Chondrocyte (in vitro differentiated cells): ENCODE measurements around the gene NR1I3. TPM values are rescaled to one million over a fixed set of nuclear protein-coding genes. Genes with fewer than 3 reads are reported as not detected.

Source experiments
- DNase-seq: peaks from one replicate; pipeline ENCODE4 v3.0.0; 2021; ENCODE audit warnings: mixed read lengths, low spot score
- H3K27ac Mint-ChIP-seq: one replicate; pipeline ENCODE4 v1.8.0; 2021; ENCODE audit warnings: mild to moderate bottlenecking, moderate library complexity, mixed read lengths; ENCODE audit not compliant: unreplicated experiment
- H3K27me3 Mint-ChIP-seq: 2 replicates; pipeline ENCODE4 v1.8.0; 2021; ENCODE audit warnings: low read depth, mixed read lengths
- H3K36me3 Mint-ChIP-seq: 2 replicates; pipeline ENCODE4 v1.8.0; 2021; ENCODE audit warnings: low read depth, mixed read lengths
- H3K4me1 Mint-ChIP-seq: 2 replicates; pipeline ENCODE4 v1.8.0; 2021; ENCODE audit warnings: low read depth, mild to moderate bottlenecking, mixed read lengths
- H3K4me3 Mint-ChIP-seq: one replicate; pipeline ENCODE4 v1.8.0; 2021; ENCODE audit warnings: mild to moderate bottlenecking, moderate library complexity, mixed read lengths; ENCODE audit not compliant: unreplicated experiment
- H3K9me3 Mint-ChIP-seq: 2 replicates; pipeline ENCODE4 v1.8.0; 2021; ENCODE audit warnings: low read depth, mixed read lengths
- total RNA-seq: library from RNA; stranded (reverse); gene quantifications from 3 replicates; pipeline ENCODE4 v1.2.1, GENCODE V29; 2021
- TF ChIP-seq, protein P1 (sequence below): fragments of 200-600 bp; sonication (generic); IDR thresholded peaks from 2 replicates; pipeline ENCODE4 v1.5.0; 2021; ENCODE audit warnings: antibody characterized with exemption, mild to moderate bottlenecking, moderate library complexity

The NR1I3 gene
- total RNA-seq, 1 donor from 2014 or later = not detected

DNA sequence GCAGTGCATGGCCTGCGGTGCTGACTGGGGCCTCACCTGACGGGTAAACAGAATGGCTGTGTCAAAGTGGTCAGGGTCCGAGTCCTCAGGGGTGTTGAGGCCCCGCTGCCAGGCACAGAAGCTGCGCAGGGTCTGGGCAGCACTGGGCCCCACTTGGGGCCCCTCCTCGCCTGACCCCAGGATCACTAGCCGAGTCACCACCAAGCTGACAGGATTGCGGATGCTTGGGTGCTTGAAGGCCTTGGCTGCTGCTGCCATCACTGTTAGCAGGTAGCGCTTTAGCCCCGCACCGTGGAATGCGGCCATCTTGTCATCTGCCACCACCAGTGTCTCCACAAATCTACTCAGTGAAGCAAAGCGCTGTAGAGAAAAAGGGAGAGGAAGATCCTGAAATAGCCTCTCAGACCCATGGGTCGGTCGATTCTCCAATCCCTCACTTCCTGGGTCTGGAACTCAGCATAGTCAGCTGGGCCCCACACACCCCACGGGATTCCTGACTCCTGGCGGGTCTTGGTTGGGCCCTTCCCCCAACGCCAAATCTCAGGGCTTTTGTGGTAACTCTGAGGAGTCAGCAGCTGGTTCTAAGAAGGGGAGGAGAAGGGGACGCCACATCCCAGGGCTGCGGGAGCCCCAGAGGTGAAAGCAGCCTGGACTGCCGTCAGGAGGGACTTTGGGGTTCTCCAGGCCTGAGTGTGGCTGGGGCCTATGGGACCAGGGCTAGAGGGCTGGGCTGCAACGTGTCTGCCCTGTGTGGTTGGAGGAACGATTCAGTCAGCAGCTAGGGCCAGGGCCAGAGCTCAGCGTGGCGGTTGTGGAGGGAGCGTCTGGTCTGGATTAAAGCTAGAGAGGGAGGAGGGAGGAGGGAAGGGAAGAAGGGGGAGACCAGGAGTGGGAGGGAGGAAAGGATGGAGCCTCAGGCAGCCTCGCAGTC, 41.2 kb downstream of the NR1I3 start:
- TF ChIP-seq, protein P1, sequence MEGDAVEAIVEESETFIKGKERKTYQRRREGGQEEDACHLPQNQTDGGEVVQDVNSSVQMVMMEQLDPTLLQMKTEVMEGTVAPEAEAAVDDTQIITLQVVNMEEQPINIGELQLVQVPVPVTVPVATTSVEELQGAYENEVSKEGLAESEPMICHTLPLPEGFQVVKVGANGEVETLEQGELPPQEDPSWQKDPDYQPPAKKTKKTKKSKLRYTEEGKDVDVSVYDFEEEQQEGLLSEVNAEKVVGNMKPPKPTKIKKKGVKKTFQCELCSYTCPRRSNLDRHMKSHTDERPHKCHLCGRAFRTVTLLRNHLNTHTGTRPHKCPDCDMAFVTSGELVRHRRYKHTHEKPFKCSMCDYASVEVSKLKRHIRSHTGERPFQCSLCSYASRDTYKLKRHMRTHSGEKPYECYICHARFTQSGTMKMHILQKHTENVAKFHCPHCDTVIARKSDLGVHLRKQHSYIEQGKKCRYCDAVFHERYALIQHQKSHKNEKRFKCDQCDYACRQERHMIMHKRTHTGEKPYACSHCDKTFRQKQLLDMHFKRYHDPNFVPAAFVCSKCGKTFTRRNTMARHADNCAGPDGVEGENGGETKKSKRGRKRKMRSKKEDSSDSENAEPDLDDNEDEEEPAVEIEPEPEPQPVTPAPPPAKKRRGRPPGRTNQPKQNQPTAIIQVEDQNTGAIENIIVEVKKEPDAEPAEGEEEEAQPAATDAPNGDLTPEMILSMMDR = no peak

DNA sequence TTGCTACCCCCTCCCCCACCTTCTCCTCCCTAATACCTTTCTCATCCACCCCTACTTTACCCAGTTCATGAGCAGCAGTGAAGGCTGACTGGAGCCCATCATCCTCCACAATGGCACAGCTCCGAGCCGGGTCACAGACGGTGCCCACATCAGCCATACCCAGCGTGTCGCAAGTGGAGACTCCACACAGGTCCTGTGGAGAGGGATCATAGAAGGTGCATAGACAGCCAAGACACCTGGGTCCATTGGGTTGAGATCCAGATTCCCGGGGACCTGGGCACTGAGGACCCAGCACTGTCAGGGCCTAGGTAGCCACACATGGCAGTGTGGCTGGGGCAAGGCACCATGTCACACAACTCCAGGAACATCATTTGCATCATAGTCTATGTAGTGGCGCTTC, 41.9 kb downstream of the NR1I3 start:
- Mint-ChIP-seq H3K9me3 (no peaks in the 10 kb centered on the region), H3K27ac (no peak overlapping the region), H3K27me3 (no peaks in the 10 kb centered on the region), H3K4me1 (peaks cover 37% of the 10 kb centered on the region), H3K36me3 (no peaks in the 10 kb centered on the region), H3K4me3 (no peak overlapping the region)
- TF ChIP-seq, protein P1 = no peak
- DNase-seq = no peak

More for the DNA sequence above, 41.2 kb downstream of the NR1I3 start:
- DNase-seq = peak; percentile 72
- H3K36me3 Mint-ChIP-seq = no peaks in the 10 kb centered on the region
- peak overlapping the region; percentile 65 for H3K4me3 Mint-ChIP-seq
- H3K4me1 Mint-ChIP-seq = peaks cover 44% of the 10 kb centered on the region
- no peaks in the 10 kb centered on the region for H3K9me3 Mint-ChIP-seq
- peak overlapping the region; percentile 65 for H3K27ac Mint-ChIP-seq
- no peaks in the 10 kb centered on the region for H3K27me3 Mint-ChIP-seq

DNA sequence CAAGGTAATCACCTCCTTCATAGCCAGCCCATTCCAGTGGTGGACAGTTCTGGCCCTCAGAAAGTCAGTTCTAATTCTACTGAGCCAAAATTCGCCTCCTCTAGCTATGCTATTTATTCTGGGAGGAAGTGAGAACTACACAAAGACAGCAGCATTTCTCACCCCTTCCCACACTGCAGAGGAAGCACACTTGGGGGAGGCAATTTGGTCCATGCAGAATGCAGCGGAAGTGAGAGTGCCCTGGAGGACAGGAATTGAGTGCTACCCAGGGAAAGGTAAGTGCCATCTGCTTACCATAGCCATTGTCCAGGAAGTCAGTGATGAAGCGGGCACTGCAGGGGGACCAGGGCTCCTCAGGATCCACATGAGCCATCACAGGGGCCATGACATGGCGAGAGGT, 42.8 kb downstream of the NR1I3 start:
- H3K36me3 Mint-ChIP-seq = no peaks in the 10 kb centered on the region
- peak; percentile 38 for DNase-seq
- H3K4me3 Mint-ChIP-seq = no peak overlapping the region
- H3K27me3 Mint-ChIP-seq = no peaks in the 10 kb centered on the region
- TF ChIP-seq, protein P1 = no peak
- H3K27ac Mint-ChIP-seq = no peak overlapping the region
- H3K9me3 Mint-ChIP-seq = no peaks in the 10 kb centered on the region
- H3K4me1 Mint-ChIP-seq = peaks cover 34% of the 10 kb centered on the region

DNA sequence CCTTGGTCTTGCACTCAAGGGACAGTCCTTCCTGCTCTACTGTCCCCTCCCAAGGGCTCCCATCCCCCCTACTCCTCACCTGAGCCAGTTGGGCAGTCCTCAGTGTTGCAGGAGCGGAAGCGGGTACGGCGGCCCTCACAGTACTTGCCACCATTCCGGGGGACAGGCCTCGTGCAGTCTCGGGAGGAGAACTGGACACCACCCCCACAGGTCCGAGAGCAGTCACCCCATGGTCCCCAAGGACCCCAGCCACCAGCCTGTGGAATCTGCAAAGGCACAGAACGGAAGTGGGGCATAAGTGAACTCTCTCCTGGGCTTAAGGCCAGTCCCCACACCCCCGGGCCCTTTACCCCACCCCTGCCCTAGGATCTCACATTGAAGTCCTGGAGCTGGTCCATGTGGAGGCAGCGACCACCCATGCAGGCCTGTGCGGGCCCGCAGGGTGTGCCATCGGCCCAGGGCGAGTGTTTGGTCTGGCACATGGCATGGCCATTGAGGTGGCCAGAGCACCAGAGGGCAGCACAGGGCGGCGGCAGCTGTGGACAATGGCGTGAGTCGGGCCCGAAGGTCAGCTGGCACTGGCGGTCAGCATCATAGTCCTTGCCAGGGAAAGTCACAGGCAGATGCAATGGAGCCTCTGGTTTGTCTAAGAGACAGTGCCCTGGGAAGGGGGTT, 44.3 kb downstream of the NR1I3 start:
- Mint-ChIP-seq H3K9me3 (no peaks in the 10 kb centered on the region), H3K27ac (no peak overlapping the region), H3K4me3 (no peak overlapping the region), H3K4me1 (peaks cover 26% of the 10 kb centered on the region), H3K36me3 (no peaks in the 10 kb centered on the region), H3K27me3 (no peaks in the 10 kb centered on the region)
- DNase-seq = peak; percentile 91
- TF ChIP-seq, protein P1 = no peak
